A673 (cell line): Measurements from ENCODE around the gene NCKAP5. TPM values are rescaled to one million over a fixed set of nuclear protein-coding genes. Genes with fewer than 3 reads are reported as not detected.
A peak's percentile ranks its signal among the peaks of the same experiment; 100 is the strongest.

Experiments
- BruUV-seq: library from RNA; stranded (reverse); fragments of 400-500 nt; replicated peaks from 2 replicates; lab custom pipeline; 2021; lab: Mats Ljungman, UMichigan
- CTCF ChIA-PET: fragments of 300-600 bp; sonication (Branson Sonifier 250); formaldehyde crosslinking; loops from one replicate; lab custom pipeline; 2022; ENCODE audit warnings: antibody characterized with exemption; lab: Charles Lee
- POLR2A ChIA-PET: fragments of 300-600 bp; sonication (Branson Sonifier 250); formaldehyde crosslinking; loops from one replicate; lab custom pipeline; 2022; ENCODE audit warnings: antibody characterized with exemption; ENCODE audit not compliant: low non-redundant PET; lab: Charles Lee
- DNase-seq: peaks from one replicate; pipeline ENCODE4 v3.0.0-alpha.2; 2015; ENCODE audit warnings: low spot score
- H3K27ac ChIP-seq: fragments of 200-600 bp; sonication (generic); 2 replicates; pipeline ENCODE4 v1.5.1; 2016; ENCODE audit warnings: mixed run types, low read depth, mild to moderate bottlenecking, mixed read lengths, antibody characterized with exemption, low read length; ENCODE audit not compliant: poor library complexity, severe bottlenecking
- H3K27me3 ChIP-seq: fragments of 200-600 bp; sonication (generic); replicated peaks from 2 replicates; pipeline ENCODE4 v1.6.1; 2017; ENCODE audit warnings: mixed run types, low read depth, mild to moderate bottlenecking, mixed read lengths, antibody characterized with exemption, low read length; ENCODE audit not compliant: insufficient read depth, poor library complexity
- H3K36me3 ChIP-seq: fragments of 200-600 bp; sonication (generic); 2 replicates; pipeline ENCODE4 v1.6.1; 2016; ENCODE audit warnings: mixed run types, mild to moderate bottlenecking, mixed read lengths, antibody characterized with exemption, low read length; ENCODE audit not compliant: insufficient read depth, poor library complexity, severe bottlenecking
- H3K4me1 ChIP-seq: fragments of 200-600 bp; sonication (generic); 2 replicates; pipeline ENCODE4 v1.6.1; 2017; ENCODE audit warnings: mixed run types, mild to moderate bottlenecking, mixed read lengths, antibody characterized with exemption, low read length; ENCODE audit not compliant: insufficient read depth, poor library complexity, severe bottlenecking
- H3K4me3 ChIP-seq: fragments of 200-600 bp; sonication (generic); 2 replicates; pipeline ENCODE4 v1.5.1; 2016; ENCODE audit warnings: low read depth, mixed run types, mild to moderate bottlenecking, mixed read lengths, low read length; ENCODE audit not compliant: poor library complexity, severe bottlenecking
- H3K9me3 ChIP-seq: fragments of 200-600 bp; sonication (generic); 2 replicates; pipeline ENCODE4 v1.6.1; 2016; ENCODE audit warnings: mixed run types, low read depth, mild to moderate bottlenecking, mixed read lengths, antibody characterized with exemption, low read length; ENCODE audit not compliant: poor library complexity, severe bottlenecking
- EZH2 ChIP-seq: fragments of 200-600 bp; sonication (generic); IDR thresholded peaks from 2 replicates; pipeline ENCODE4 v1.6.1; 2017; ENCODE audit warnings: borderline replicate concordance, low read depth, mild to moderate bottlenecking, mixed read lengths, antibody characterized with exemption, low read length; ENCODE audit not compliant: poor library complexity, severe bottlenecking
- intact Hi-C: fragments of 100-400 bp; cut with micrococcal nuclease; formaldehyde crosslinking; loops from one replicate; pipeline ENCODE4 v1.10.0; 2022; ENCODE audit not compliant: unreplicated experiment
- total RNA-seq: library from RNA; stranded (reverse); gene quantifications from 2 replicates; pipeline ENCODE4 v1.2.3, GENCODE V29; 2021
- TF ChIP-seq, protein P1 (sequence below): fragments of 300-800, 200-600 bp; sonication (generic); conservative IDR thresholded peaks from 2 replicates; pipeline ENCODE4 v1.5.1; 2017; ENCODE audit warnings: low read depth, mild to moderate bottlenecking, antibody characterized with exemption, low read length, moderate library complexity, mixed read lengths

The NCKAP5 gene
- total RNA-seq, 1 experiment from 2014 or later: 26.6 TPM

DNA sequence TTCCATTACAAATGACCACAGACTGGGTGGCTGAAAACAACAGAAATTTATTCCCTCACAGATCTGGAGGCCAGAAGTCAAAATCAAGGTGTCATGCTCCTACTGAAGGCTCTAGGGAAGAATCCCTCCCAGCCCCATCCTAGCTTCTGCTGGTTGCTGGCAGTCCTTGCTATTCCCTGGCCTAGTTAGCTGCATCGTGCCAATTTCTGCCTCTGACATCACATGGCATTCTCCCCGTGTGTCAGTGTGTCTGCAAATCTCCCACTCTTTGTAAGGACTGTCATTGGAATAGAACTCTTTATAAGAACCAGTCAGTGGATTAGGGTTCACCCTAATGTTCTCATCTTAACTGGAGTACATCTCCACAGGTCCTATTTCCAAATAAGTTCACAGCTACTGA, 30.5 kb upstream of the NCKAP5 start:
- ChIA-PET POLR2A (no interaction called here), CTCF (no interaction called here)
- Histone ChIP-seq H3K27me3 (no peaks in the 10 kb centered on the region), H3K9me3 (no peaks in the 10 kb centered on the region), H3K4me1 (peaks cover 7% of the 10 kb centered on the region), H3K27ac (no peak overlapping the region), H3K36me3 (no peaks in the 10 kb centered on the region), H3K4me3 (no peak overlapping the region)
- intact Hi-C loops: no loop called here
- no peak for DNase-seq
- no peak for TF ChIP-seq EZH2
- TF ChIP-seq, protein P1, sequence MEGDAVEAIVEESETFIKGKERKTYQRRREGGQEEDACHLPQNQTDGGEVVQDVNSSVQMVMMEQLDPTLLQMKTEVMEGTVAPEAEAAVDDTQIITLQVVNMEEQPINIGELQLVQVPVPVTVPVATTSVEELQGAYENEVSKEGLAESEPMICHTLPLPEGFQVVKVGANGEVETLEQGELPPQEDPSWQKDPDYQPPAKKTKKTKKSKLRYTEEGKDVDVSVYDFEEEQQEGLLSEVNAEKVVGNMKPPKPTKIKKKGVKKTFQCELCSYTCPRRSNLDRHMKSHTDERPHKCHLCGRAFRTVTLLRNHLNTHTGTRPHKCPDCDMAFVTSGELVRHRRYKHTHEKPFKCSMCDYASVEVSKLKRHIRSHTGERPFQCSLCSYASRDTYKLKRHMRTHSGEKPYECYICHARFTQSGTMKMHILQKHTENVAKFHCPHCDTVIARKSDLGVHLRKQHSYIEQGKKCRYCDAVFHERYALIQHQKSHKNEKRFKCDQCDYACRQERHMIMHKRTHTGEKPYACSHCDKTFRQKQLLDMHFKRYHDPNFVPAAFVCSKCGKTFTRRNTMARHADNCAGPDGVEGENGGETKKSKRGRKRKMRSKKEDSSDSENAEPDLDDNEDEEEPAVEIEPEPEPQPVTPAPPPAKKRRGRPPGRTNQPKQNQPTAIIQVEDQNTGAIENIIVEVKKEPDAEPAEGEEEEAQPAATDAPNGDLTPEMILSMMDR: no peak
- BruUV-seq: no TSS peak

DNA sequence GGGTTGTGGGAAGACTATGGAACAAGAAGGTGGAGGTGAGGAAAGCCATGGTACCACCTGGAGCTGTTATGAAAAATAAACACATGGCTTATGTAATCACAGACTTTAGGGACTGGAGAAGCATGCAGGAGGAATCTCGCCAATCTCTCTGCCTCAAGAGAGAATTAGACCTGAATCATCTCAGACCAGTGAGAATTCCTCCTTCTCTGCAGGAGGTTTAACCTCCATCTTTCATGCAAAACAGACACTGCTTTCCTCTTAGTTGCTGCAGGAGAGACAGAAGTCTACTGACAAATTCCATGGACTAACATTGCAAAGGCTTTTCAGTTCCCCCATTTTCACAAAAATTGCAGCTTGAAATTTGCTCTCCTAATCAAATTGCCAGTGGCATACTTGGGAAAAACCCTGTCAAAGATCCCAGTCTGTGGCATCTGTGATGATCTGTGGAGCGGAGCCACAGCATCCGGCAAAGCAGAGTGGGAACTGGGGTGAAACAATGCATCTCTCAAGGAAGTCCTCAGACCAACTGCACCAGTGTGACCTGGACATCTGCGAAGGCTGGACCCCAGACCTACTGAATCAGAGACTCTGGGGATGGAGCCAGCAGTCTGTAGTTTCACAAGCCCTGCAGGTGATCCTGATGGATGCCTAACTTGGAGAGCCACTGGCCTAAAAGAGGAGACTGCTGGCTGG, 28.6 kb upstream of the NCKAP5 start:
- no peak for TF ChIP-seq EZH2
- TF ChIP-seq, protein P1: no peak
- ChIA-PET POLR2A (no interaction called here), CTCF (no interaction called here)
- no peaks in the 10 kb centered on the region for H3K9me3 ChIP-seq
- intact Hi-C loops: no loop called here
- peaks cover 7% of the 10 kb centered on the region for H3K4me1 ChIP-seq
- no peak for DNase-seq
- H3K27ac ChIP-seq: no peak overlapping the region
- H3K36me3 ChIP-seq: no peaks in the 10 kb centered on the region
- H3K4me3 ChIP-seq: no peak overlapping the region
- H3K27me3 ChIP-seq: no peaks in the 10 kb centered on the region
- BruUV-seq: no TSS peak

DNA sequence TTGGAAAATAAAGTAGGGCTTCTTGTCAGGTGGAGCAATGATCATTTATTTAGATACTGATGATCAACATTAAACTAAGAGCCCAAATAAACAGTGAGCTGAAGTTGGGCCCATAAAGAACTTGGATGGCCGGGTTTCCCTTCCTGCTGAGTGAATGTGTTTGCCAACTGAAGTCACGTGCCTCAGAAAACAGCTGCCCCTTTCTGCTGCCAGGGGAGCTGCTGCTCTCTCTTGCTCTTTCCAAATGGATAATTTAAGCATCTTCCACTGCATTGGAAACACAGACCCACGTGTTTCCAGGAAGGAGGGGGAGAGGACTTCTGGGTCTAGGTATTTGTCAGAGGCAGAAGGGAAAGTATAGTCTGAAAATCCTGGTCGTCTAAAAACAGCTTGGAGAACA, 22.9 kb upstream of the NCKAP5 start:
- intact Hi-C loops: no loop called here
- no peaks in the 10 kb centered on the region for H3K27me3 ChIP-seq
- no TSS peak for BruUV-seq
- H3K36me3 ChIP-seq: no peaks in the 10 kb centered on the region
- CTCF ChIA-PET: interaction anchor here (0.6 kb wide), 1 partner anchor 179 kb away, joined by 3 read pairs; no protein-coding TSS in a partner anchor
- no peaks in the 10 kb centered on the region for H3K9me3 ChIP-seq
- TF ChIP-seq EZH2: no peak
- TF ChIP-seq, protein P1: no peak
- DNase-seq: peak; percentile 38
- no peak overlapping the region for H3K27ac ChIP-seq
- peaks cover 9% of the 10 kb centered on the region for H3K4me1 ChIP-seq
- H3K4me3 ChIP-seq: no peak overlapping the region
- POLR2A ChIA-PET: no interaction called here
